CD4-positive, alpha-beta T cell treated with Interleukin-1 beta for 1 hour (primary cell): ENCODE measurements around the gene WBP4.
"Not testable (repeated sequence)": the region's sequence is repeated elsewhere in the genome, so short reads cannot be mapped to it uniquely, and the experiment has no call there.

ENCODE experiments used
- DNase-seq, 2 donors: peaks; one replicate each; pipeline ENCODE4 v3.0.0-alpha.2; 2020 to 2022

Gene WBP4

DNA sequence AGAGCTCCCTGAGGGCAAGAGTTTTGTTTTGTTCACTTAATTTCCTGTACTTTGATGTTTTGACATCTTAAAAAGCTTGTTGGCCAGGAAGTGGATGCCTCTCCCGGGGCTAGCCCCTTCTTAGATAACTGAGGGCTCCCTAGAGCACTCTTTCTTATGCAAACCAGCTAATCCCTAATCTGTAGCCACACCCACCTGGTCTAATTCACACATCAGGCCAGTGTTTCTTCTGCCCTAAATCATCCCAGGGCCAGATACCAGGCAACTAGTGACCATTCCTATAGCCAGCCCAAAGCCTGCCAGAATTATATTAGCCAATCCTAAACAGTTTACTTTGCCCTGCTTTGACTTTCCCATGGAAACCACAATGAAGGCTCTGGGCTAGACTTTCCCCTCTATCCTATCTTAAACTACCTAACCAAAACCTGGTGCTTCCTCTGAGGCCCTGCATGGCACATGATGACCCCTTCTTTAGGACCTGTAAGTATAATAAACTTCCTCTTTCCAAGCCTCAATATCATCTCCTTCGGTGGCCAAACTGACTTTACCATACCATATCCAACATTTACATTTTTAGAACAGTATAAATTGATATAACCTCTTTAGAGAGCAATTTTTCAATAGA is 24.8 kb downstream of the WBP4 start:
- no peak for DNase-seq

DNA sequence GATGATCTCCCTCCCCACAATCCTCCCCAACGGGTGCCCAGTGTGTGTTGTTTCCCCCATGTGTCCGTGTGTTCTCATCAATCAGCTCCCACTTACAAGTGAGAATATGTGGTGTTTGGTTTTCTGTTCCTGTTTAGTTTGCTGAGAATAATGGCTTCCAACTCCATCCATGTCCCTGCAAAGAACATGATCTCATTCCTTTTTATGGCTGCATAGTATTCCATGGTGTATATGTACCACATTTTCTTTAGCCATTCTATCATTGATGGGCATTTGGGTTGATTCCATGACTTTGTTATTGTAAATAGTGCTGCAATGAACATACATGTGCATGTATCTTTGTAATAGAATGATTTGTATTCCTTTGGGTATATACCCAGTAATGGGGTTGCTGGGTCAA is 34.4 kb downstream of the WBP4 start:
- not testable (repeated sequence) for DNase-seq

- no peak for DNase-seq
These were observed 37.5 kb downstream of the WBP4 start for GRCh38 chr13:41098761-41099160.

- DNase-seq, result no peak
These were observed 38.7 kb downstream of the WBP4 start for GRCh38 chr13:41099986-41100385.

DNA sequence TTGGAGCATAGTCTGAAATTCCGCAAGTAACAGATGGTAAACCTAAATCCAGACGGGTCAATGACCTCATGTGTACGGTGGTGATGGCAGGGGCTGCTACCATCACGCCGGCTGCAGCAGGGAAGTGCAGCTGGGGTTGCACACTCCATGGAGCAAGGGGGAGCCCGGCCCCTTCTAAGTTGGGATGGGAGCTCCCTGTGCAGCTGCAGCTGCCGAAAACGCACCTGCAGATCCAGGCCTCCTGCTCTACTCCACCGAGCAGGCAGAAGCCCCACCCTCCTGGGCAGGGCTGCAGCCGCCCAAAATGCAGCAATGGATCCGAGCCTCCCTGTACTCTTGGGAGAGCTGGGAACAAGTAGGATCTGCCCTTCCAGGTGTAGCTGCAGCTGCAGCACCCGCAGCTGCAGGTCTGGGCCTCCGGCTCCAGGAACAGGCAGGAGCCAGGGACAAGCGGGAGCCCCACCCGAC is 45.8 kb downstream of the WBP4 start:
- no peak for DNase-seq

GRCh38 chr13:41107584-41108014 is 46.3 kb downstream of the WBP4 start:
- DNase-seq, result no peak

- DNase-seq, result no peak
These were observed 50.1 kb downstream of the WBP4 start for GRCh38 chr13:41111454-41111853.

DNA sequence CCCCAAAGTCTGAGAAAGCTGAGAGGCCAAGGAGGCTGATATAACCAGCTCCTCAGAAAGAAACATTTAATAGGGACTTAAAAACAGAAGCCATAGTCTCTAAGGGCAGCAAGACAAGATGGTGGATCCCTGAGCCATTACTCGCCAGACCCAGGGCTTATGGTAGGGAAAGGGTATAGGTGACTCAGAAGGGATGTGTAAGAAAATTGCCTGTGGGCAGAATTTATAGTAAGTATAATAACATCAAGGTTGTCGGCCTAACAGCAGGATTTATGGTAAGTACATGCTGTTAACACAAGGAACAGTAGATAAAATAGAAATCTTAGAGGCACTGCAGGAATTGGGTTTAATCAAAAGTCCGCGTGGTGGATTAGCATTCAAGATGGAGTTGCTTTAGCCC is 56.6 kb downstream of the WBP4 start:
- no peak for DNase-seq

DNA sequence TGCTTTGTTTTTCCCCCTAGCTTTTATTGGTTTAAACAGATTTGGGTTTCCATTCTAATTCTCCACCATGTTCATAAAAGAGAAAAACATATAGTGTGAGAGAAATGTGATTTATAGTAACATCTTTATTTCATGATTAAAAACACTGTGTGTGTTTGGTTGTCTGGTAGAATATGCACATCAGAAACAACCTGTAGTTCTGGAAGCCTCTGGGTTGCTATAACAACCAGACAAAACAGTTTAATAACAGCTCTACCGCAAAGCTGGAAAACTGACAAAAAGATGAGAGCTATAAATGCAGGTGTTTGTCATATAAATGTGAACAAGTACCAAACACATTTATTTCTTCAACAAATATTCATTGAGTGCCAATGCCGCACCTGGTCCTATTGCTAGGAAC is 61.5 kb downstream of the WBP4 start:
- DNase-seq, result peak in 1 of 2 donors; percentile 40

DNA sequence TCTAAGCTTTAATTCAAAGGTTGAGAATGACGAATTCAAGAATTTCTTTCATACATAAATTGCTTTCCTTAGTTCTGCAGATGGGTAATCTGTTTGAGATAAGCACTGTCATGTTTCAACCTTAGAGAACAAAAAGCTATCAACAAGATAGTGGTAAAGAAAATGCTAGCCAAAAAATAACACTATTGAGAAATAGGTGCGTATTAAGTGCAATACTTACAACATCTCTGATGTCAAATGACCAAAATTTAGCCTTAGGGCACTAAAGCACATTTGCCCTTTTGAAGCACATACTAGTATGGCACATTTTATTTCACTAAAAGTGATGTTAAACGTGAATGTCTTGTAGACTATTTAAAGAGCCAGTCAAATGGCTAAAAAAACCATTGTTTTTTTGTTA is 66.4 kb downstream of the WBP4 start:
- no peak for DNase-seq

DNA sequence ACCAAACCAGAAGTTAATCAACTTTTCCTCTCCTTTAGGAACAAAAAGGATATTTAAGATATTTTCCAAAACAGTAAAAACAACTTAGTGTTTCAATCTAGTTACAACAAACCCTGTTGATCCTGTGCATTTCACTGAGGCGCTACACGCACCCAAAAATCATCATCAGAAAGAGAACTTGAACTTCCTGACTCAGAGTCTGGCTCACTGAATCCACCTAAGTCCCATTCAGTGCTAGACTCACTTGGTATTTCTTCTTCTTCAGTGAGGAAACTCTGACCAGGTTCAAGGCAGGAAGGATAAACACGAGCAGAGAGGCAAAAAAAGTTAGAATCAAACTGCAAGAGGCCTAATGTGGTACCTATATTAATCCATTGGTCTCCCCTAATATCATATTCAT is 69.0 kb downstream of the WBP4 start:
- no peak for DNase-seq

DNA sequence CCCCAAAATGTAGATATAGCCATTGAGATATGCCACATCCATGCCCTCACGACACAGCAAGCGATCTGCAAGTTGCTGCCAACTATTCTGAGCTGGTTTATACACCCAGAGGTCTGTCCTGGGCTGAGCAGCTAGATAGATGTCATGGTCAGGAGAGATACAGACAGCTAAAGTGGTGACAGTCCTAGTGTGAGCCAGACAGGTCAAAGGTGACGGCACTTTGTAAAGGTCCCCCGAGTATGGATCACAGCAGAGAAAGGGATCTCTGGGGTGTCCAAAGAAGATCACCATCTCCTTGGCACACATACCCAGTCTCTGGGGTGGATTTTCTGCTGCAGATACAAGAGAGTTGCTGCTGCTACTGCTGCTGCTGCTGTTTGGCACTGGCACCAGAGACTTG is 69.9 kb downstream of the WBP4 start:
- not testable (repeated sequence) for DNase-seq

DNA sequence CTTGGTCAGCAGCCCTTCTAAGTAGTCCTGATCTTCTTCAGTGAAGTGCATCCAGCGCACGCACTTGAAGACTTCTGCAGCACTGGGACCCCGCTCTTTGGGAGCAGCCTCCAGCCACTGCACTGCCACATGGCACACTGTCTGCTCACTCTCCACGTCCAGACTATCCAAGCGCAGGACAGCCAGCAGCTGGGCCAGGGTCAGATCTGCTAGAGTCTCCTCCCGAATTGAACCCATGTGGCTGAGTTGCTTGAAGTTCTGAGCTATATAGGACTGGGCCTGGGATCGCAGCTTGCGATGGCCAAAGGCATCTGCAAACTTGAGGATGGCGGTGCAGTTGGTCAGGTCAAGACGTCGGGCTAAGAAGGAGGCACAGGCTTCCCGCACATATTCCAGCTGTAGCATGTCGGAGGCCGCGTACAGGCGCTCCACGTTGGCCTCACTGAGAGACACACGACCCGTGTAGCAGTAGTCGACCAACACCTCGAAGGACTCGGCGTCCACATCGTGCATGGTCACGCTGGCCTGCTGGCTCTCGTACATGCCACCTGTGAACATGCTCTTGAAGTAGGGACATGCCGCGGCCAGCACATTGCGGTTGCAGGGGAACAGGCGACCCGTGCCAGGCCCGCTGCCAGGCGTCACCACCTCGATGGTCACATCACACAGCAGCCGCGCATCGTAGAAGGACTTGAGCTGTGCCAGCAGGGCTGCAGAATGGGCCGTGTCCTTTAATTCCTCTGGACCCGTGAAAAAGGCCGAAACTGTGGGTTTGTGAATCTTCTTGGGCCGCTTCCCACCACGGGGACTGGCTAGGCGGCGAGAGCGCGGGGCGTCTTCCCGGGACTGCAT is 70.6 kb downstream of the WBP4 start:
- DNase-seq, result not testable (repeated sequence)

- DNase-seq, result peak; percentile 92 to 94
These were observed 71.3 kb downstream of the WBP4 start, which contains the start of gene KBTBD6 for GRCh38 chr13:41132512-41133152. Gene KBTBD6 (minus strand): TSS chr13:41132802. CDS start chr13:41132511, 291 bp downstream.
